ENCODE results near the gene AMELY.
"Not testable (repeated sequence)": the region's sequence is repeated elsewhere in the genome, so short reads cannot be mapped to it uniquely, and the experiment has no call there.

GRCh38 chrY:6908021-6908420 is 3.5 kb downstream of the AMELY start:
- TF ChIP-seq TAF1 (IDR thresholded peaks at IDR 0.05; ENCODE audit: borderline replicate concordance, low read depth, low read length); CTCF (IDR thresholded peaks at IDR 0.05 in 2 of 3, conservative IDR thresholded peaks at IDR 0.05 in 1 of 3; ENCODE audit: control insufficient read depth in 2 of 3, extremely low read depth in 1 of 3, insufficient read depth in 1 of 3, low read depth in 3 of 3, low read length in 3 of 3); REST (IDR thresholded peaks at IDR 0.05; ENCODE audit: low read depth, low read length); RBBP5 (conservative IDR thresholded peaks at IDR 0.05); KDM1A (IDR thresholded peaks at IDR 0.05; ENCODE audit: borderline replicate concordance); PAX8 (IDR thresholded peaks at IDR 0.05); YY1 (IDR thresholded peaks at IDR 0.05; ENCODE audit: low read depth, low read length); MEF2A (IDR thresholded peaks at IDR 0.05; ENCODE audit: insufficient read depth, low read depth, low read length); CHD4 (IDR thresholded peaks at IDR 0.05); BRCA1 (IDR thresholded peaks at IDR 0.05; ENCODE audit: low read depth, low read length); RAD21 (IDR thresholded peaks at IDR 0.05; ENCODE audit: insufficient read depth, low read depth, low read length); SP1 (IDR thresholded peaks at IDR 0.05; ENCODE audit: low read depth, low read length); USF1 (IDR thresholded peaks at IDR 0.05; ENCODE audit: borderline replicate concordance, extremely low read length, insufficient read depth, low read depth, low read length); BHLHE40 (IDR thresholded peaks at IDR 0.05; ENCODE audit: borderline replicate concordance in 1 of 2, low read depth in 2 of 2, low read length in 1 of 2): not testable (repeated sequence)
